OCI-LY1 (cell line): Measurements from ENCODE around the gene IRF7.

Experiments used
- H2AFZ ChIP-seq: fragments of 200-600 bp; sonication (generic), shearing (Covaris generic); 2 replicates; pipeline ENCODE4 v1.6.0; 2014; ENCODE audit warnings: antibody characterized with exemption, mild to moderate bottlenecking, low read length
- H3F3A ChIP-seq: fragments of 200-600 bp; sonication (generic), shearing (Covaris generic); 2 replicates; pipeline ENCODE4 v1.6.0; 2014; ENCODE audit warnings: mild to moderate bottlenecking, antibody characterized with exemption, low read length, moderate library complexity; ENCODE audit not compliant: insufficient read depth
- H3K27ac ChIP-seq: fragments of 200-600 bp; sonication (generic); 2 replicates; pipeline ENCODE4 v1.5.1; 2014; ENCODE audit warnings: low read length, mixed run types, mild to moderate bottlenecking, low read depth; ENCODE audit not compliant: poor library complexity, severe bottlenecking
- H3K27me3 ChIP-seq: fragments of 200-600 bp; sonication (generic); 2 replicates; pipeline ENCODE4 v1.6.0; 2014; ENCODE audit warnings: antibody characterized with exemption, mild to moderate bottlenecking, low read length, moderate library complexity; ENCODE audit not compliant: insufficient read depth
- H3K36me3 ChIP-seq: fragments of 200-600 bp; sonication (generic); 2 replicates; pipeline ENCODE4 v1.6.1; 2014; ENCODE audit warnings: mild to moderate bottlenecking, antibody characterized with exemption, low read length, moderate library complexity, mixed read lengths; ENCODE audit not compliant: insufficient read depth
- H3K4me1 ChIP-seq: fragments of 200-600 bp; sonication (generic); 2 replicates; pipeline ENCODE4 v1.5.1; 2014; ENCODE audit warnings: mild to moderate bottlenecking, low read length, moderate library complexity; ENCODE audit not compliant: insufficient read depth, severe bottlenecking
- H3K4me2 ChIP-seq: fragments of 200-600 bp; sonication (generic), shearing (Covaris generic); 2 replicates; pipeline ENCODE4 v1.6.1; 2014; ENCODE audit warnings: low read length
- H3K4me3 ChIP-seq: fragments of 200-600 bp; sonication (generic); 2 replicates; pipeline ENCODE4 v1.5.1; 2014; ENCODE audit warnings: low read length, low read depth, mild to moderate bottlenecking, mixed read lengths; ENCODE audit not compliant: poor library complexity, severe bottlenecking
- H3K79me2 ChIP-seq: fragments of 200-600 bp; shearing (Covaris generic); 2 replicates; pipeline ENCODE4 v1.6.1; 2016; ENCODE audit warnings: mixed run types, low read length, mixed read lengths; ENCODE audit not compliant: insufficient read depth
- H3K9ac ChIP-seq: fragments of 200-600 bp; sonication (generic), shearing (Covaris generic); 2 replicates; pipeline ENCODE4 v1.6.1; 2014; ENCODE audit warnings: mild to moderate bottlenecking, low read length, mixed read lengths
- H3K9me2 ChIP-seq: fragments of 200-600 bp; sonication (generic), shearing (Covaris generic); 2 replicates; pipeline ENCODE4 v1.6.1; 2014; ENCODE audit warnings: low read depth, mild to moderate bottlenecking, low read length, mixed read lengths
- H3K9me3 ChIP-seq: fragments of 200-600 bp; shearing (Covaris generic); 2 replicates; pipeline ENCODE4 v1.6.1; 2014; ENCODE audit warnings: low read length, mixed read lengths
- H4K20me1 ChIP-seq: fragments of 200-600 bp; sonication (generic), shearing (Covaris generic); 2 replicates; pipeline ENCODE4 v1.6.0; 2016; ENCODE audit warnings: mild to moderate bottlenecking, low read length; ENCODE audit not compliant: insufficient read depth
- CTCF ChIP-seq: fragments of 200-600 bp; sonication (generic), shearing (Covaris generic); IDR thresholded peaks from 2 replicates; pipeline ENCODE4 v1.5.1; 2017; ENCODE audit warnings: mild to moderate bottlenecking, antibody characterized with exemption, low read length, moderate library complexity, mixed read lengths
- EZH2 ChIP-seq: fragments of 200-600 bp; sonication (generic), shearing (Covaris generic); IDR thresholded peaks from 2 replicates; pipeline ENCODE4 v1.8.0; 2017; ENCODE audit warnings: borderline replicate concordance, mixed run types, mild to moderate bottlenecking, antibody characterized with exemption, low read length, moderate library complexity, mixed read lengths

Gene IRF7

GRCh38 chr11:584287-584686 is 31.5 kb downstream of the IRF7 start:
- H3K27me3 ChIP-seq: no peaks in the 10 kb centered on the region
- no peaks in the 10 kb centered on the region for H3K9me3 ChIP-seq
- H3F3A ChIP-seq: no peaks in the 10 kb centered on the region
- H3K4me3 ChIP-seq: no peak overlapping the region
- no peak overlapping the region for H2AFZ ChIP-seq
- no peak overlapping the region for H3K9ac ChIP-seq
- no peak overlapping the region for H3K27ac ChIP-seq
- H4K20me1 ChIP-seq: no peaks in the 10 kb centered on the region
- H3K9me2 ChIP-seq: no peaks in the 10 kb centered on the region
- H3K4me2 ChIP-seq: no peak overlapping the region
- peaks cover 63% of the 10 kb centered on the region for H3K36me3 ChIP-seq
- peaks cover 9% of the 10 kb centered on the region for H3K4me1 ChIP-seq
- TF ChIP-seq EZH2 (no peak), CTCF (no peak)
- peaks cover 24% of the 10 kb centered on the region for H3K79me2 ChIP-seq

- H3K27me3 ChIP-seq: no peaks in the 10 kb centered on the region
- no peaks in the 10 kb centered on the region for H4K20me1 ChIP-seq
- H3K4me1 ChIP-seq: peaks cover 30% of the 10 kb centered on the region
- no peaks in the 10 kb centered on the region for H3K9me3 ChIP-seq
- H3F3A ChIP-seq: no peaks in the 10 kb centered on the region
- H3K4me3 ChIP-seq: no peak overlapping the region
- H3K9me2 ChIP-seq: no peaks in the 10 kb centered on the region
- no peak for TF ChIP-seq CTCF
- TF ChIP-seq EZH2: no peak
- H2AFZ ChIP-seq: no peak overlapping the region
- peaks cover 49% of the 10 kb centered on the region for H3K79me2 ChIP-seq
- H3K27ac ChIP-seq: no peak overlapping the region
- no peak overlapping the region for H3K9ac ChIP-seq
- H3K4me2 ChIP-seq: no peak overlapping the region
- peaks cover 39% of the 10 kb centered on the region for H3K36me3 ChIP-seq
These were observed 34.0 kb downstream of the IRF7 start for GRCh38 chr11:581752-582151.

- no peak overlapping the region for H3K4me2 ChIP-seq
- no peaks in the 10 kb centered on the region for H4K20me1 ChIP-seq
- no peak overlapping the region; the same call in 1 of the 2 replicates for H3K9ac ChIP-seq
- no peaks in the 10 kb centered on the region for H3F3A ChIP-seq
- H3K79me2 ChIP-seq: peaks cover 50% of the 10 kb centered on the region
- no peak overlapping the region for H3K27ac ChIP-seq
- no peaks in the 10 kb centered on the region for H3K9me2 ChIP-seq
- H3K9me3 ChIP-seq: no peaks in the 10 kb centered on the region
- H3K27me3 ChIP-seq: no peaks in the 10 kb centered on the region
- no peak for TF ChIP-seq EZH2
- no peak for TF ChIP-seq CTCF
- H3K4me3 ChIP-seq: no peak overlapping the region
- peaks cover 34% of the 10 kb centered on the region for H3K36me3 ChIP-seq
- peaks cover 30% of the 10 kb centered on the region for H3K4me1 ChIP-seq
- H2AFZ ChIP-seq: no peak overlapping the region
These were observed 34.4 kb downstream of the IRF7 start for GRCh38 chr11:581342-581741.
